Ishikawa (cell line): ENCODE data around the gene TRDN.

Experiments
- CEBPB ChIP-seq: IDR thresholded peaks from 2 replicates; pipeline ENCODE4 v1.6.1; 2012
- CREB1 ChIP-seq: IDR thresholded peaks from 2 replicates; pipeline ENCODE4 v1.6.1; 2012; ENCODE audit warnings: low read depth
- EGR1 ChIP-seq: IDR thresholded peaks from 2 replicates; pipeline ENCODE4 v1.6.1; 2012
- EP300 ChIP-seq: IDR thresholded peaks from 2 replicates; pipeline ENCODE4 v1.6.1; 2012; ENCODE audit warnings: borderline replicate concordance
- FOXM1 ChIP-seq: IDR thresholded peaks from 2 replicates; pipeline ENCODE4 v1.6.1; 2012; ENCODE audit warnings: low read depth, borderline replicate concordance
- NFIC ChIP-seq: IDR thresholded peaks from 2 replicates; pipeline ENCODE4 v1.6.1; 2012
- RAD21 ChIP-seq: IDR thresholded peaks from 2 replicates; pipeline ENCODE4 v1.6.1; 2012; ENCODE audit warnings: low read depth
- REST ChIP-seq: IDR thresholded peaks from 2 replicates; pipeline ENCODE4 v1.6.1; 2012; ENCODE audit warnings: low read depth, mild to moderate bottlenecking
- TAF1 ChIP-seq: IDR thresholded peaks from 2 replicates; pipeline ENCODE4 v1.6.1; 2012; ENCODE audit warnings: low read depth, mild to moderate bottlenecking
- TCF12 ChIP-seq: IDR thresholded peaks from 2 replicates; pipeline ENCODE4 v1.6.1; 2012; ENCODE audit warnings: low read depth
- TEAD4 ChIP-seq: IDR thresholded peaks from 2 replicates; pipeline ENCODE4 v1.6.1; 2012
- USF1 ChIP-seq: IDR thresholded peaks from 2 replicates; pipeline ENCODE4 v1.6.1; 2012
- YY1 ChIP-seq: IDR thresholded peaks from 2 replicates; pipeline ENCODE4 v1.6.1; 2012; ENCODE audit warnings: low read depth
- ZBTB7A ChIP-seq: IDR thresholded peaks from 2 replicates; pipeline ENCODE4 v1.6.1; 2012; ENCODE audit warnings: low read depth
- TF ChIP-seq, protein P1 (sequence below): IDR thresholded peaks from 2 replicates; pipeline ENCODE4 v1.6.1; 2012

The TRDN gene

GRCh38 chr6:123447315-123447937 is 189.3 kb downstream of the TRDN start:
- TF ChIP-seq USF1 = no peak
- no peak for TF ChIP-seq TEAD4
- TF ChIP-seq EGR1 = no peak
- no peak for TF ChIP-seq RAD21
- no peak for TF ChIP-seq TAF1
- TF ChIP-seq NFIC = no peak
- no peak for TF ChIP-seq REST
- no peak for TF ChIP-seq TCF12
- no peak for TF ChIP-seq CEBPB

- TF ChIP-seq EGR1 (no peak), TCF12 (no peak), CREB1 (no peak)
These were observed 197.4 kb downstream of the TRDN start for GRCh38 chr6:123439371-123439770.

- no peak for TF ChIP-seq EGR1
- TF ChIP-seq EP300 = no peak
- no peak for TF ChIP-seq ZBTB7A
- no peak for TF ChIP-seq REST
These were observed 202.6 kb downstream of the TRDN start for GRCh38 chr6:123434186-123434585.

- TF ChIP-seq FOXM1 (no peak), EGR1 (no peak), TAF1 (no peak), YY1 (no peak)
- TF ChIP-seq, protein P1, sequence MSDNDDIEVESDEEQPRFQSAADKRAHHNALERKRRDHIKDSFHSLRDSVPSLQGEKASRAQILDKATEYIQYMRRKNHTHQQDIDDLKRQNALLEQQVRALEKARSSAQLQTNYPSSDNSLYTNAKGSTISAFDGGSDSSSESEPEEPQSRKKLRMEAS = no peak
These were observed 205.8 kb downstream of the TRDN start for GRCh38 chr6:123430970-123431369.

GRCh38 chr6:123427008-123427407 is 209.7 kb downstream of the TRDN start:
- TF ChIP-seq ZBTB7A (no peak), NFIC (no peak), YY1 (no peak), EP300 (no peak)

DNA sequence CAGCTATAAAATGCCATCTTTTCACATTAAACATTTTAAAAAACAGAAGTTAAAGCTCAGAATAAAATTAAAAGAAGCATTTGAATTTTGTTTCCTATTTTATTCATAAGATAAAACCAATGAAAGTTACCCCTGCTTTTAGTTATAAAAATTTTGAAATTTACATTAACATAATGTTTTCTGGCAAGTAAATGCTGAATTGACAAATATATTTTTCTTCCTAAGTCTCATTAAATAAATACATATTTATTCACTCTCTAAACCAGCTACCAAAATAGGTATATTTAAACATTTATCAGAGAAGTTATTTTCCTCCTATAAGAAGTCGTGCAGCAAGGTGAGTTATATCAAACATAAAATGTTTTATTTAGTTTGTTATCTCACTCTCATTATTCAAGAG is 213.6 kb downstream of the TRDN start:
- TF ChIP-seq REST (no peak), ZBTB7A (no peak), TAF1 (no peak), CREB1 (no peak), CEBPB (no peak), TCF12 (no peak), YY1 (no peak), TEAD4 (no peak), EGR1 (no peak), RAD21 (no peak), NFIC (no peak), USF1 (no peak), EP300 (no peak), FOXM1 (no peak)
- TF ChIP-seq, protein P1 = no peak
